K562 (cell line): Measurements from ENCODE around the gene HMGN3. TPM values are rescaled to one million over a fixed set of nuclear protein-coding genes. Genes with fewer than 3 reads are reported as not detected.

Source experiments
- ARID1B ChIP-seq: fragments of 450-650 bp; IDR thresholded peaks from 2 replicates; pipeline ENCODE4 v1.6.1; 2016; ENCODE audit warnings: antibody characterized with exemption, mild to moderate bottlenecking, inconsistent platforms
- BHLHE40 ChIP-seq: IDR thresholded peaks from 2 replicates; pipeline ENCODE4 v1.6.1; 2011; ENCODE audit warnings: low read length, improper control_type of control experiment
- DMBX1 ChIP-seq: fragments of 250-450 bp; sonication (Bioruptor Pico); IDR thresholded peaks from 2 replicates; pipeline ENCODE4 v1.8.0; 2022; ENCODE audit warnings: inconsistent platforms, mild to moderate bottlenecking, moderate library complexity, borderline replicate concordance
- FOXK2 ChIP-seq, 2 experiments: fragments of 450-650 bp; IDR thresholded peaks in 1 of 2; conservative IDR thresholded peaks in 1 of 2; 2 replicates each; pipeline ENCODE4 v1.6.1; 2016; ENCODE audit warnings: low read depth in 2 of 2, mild to moderate bottlenecking in 1 of 2
- NCOR1 ChIP-seq: fragments of 450-650 bp; IDR thresholded peaks from 2 replicates; pipeline ENCODE4 v1.6.1; 2016; ENCODE audit warnings: mild to moderate bottlenecking, moderate library complexity
- NEUROD1 ChIP-seq: fragments of 150-350 bp; IDR thresholded peaks from 2 replicates; pipeline ENCODE4 v1.6.1; 2014; ENCODE audit warnings: borderline replicate concordance, low read length, low read depth; ENCODE audit not compliant: partially characterized antibody
- PHB ChIP-seq: fragments of 250-450 bp; sonication (Bioruptor Pico); IDR thresholded peaks from 2 replicates; pipeline ENCODE4 v1.5.0; 2021
- TCF7 ChIP-seq: sonication (generic); IDR thresholded peaks from 2 replicates; pipeline ENCODE4 v1.6.1; 2016; ENCODE audit warnings: antibody characterized with exemption, borderline replicate concordance
- polyA plus RNA-seq, 8 experiments: library from polyadenylated mRNA; depleted of rRNA in 4 of 8; stranded (reverse) in 5 of 8; unstranded in 3 of 8; fragments of >200 nt; fragmentation: Nextera tagmentation in 2 of 8; fragmentation: Illumina TruSeq in 1 of 8; extraction: Ambion mirVana in 2 of 8; extraction: Trizol in 1 of 8; gene quantifications; 2 replicates each; pipeline versions ENCODE4 v1.2.1 to v1.2.3, GENCODE V29; 2011 to 2014; ENCODE audit warnings: inconsistent platforms in 1 of 8, missing spikeins in 1 of 8
- total RNA-seq, 7 experiments: library from RNA; depleted of rRNA in 6 of 7; stranded (reverse); fragments of >200 nt in 6 of 7; fragmentation: Illumina TruSeq in 2 of 7; extraction: Trizol in 2 of 7; gene quantifications; 2 replicates each; pipeline versions ENCODE4 v1.2.1 to v1.2.3, GENCODE V29; 2011 to 2021; ENCODE audit warnings: low replicate concordance in 1 of 7
- TF ChIP-seq, protein P1 (sequence below): sonication (generic); formaldehyde crosslinking; IDR thresholded peaks from 2 replicates; pipeline ENCODE4 v1.8.0; 2022; ENCODE audit warnings: mild to moderate bottlenecking, missing genetic modification reagents
- TF ChIP-seq, protein P2 (sequence below): fragments of 200-600 bp; sonication (generic); IDR thresholded peaks from one replicate; pipeline ENCODE4 v1.6.1; 2012; ENCODE audit warnings: mild to moderate bottlenecking, low read depth, low read length, inconsistent platforms

The HMGN3 gene
- total and polyA plus RNA-seq, 9 of the 15 experiments (the other 6 are each of a cell fraction or from before 2014, with no cell fraction given), result 42.1 to 154 (median 88.1) TPM

DNA sequence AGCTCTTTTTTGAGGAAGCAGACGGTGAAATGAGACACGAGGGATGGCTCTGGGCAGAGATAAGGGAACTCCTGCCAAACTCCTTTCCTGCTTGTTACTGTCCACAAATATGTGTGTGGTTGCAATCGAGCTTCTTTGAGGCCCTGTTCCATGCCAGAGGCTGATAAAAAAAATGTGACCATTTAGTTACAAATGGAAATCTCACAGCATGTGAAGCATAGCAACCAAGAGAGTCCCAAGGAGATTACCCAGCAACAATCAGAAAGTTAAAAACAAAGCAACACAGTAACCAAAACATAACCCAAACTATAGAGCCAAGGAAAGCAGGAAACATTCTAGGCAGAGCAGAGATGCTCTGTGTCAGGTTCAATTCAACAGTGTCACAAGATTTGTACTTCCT is 35.4 kb upstream of the HMGN3 start (continued):
- TF ChIP-seq, protein P1, sequence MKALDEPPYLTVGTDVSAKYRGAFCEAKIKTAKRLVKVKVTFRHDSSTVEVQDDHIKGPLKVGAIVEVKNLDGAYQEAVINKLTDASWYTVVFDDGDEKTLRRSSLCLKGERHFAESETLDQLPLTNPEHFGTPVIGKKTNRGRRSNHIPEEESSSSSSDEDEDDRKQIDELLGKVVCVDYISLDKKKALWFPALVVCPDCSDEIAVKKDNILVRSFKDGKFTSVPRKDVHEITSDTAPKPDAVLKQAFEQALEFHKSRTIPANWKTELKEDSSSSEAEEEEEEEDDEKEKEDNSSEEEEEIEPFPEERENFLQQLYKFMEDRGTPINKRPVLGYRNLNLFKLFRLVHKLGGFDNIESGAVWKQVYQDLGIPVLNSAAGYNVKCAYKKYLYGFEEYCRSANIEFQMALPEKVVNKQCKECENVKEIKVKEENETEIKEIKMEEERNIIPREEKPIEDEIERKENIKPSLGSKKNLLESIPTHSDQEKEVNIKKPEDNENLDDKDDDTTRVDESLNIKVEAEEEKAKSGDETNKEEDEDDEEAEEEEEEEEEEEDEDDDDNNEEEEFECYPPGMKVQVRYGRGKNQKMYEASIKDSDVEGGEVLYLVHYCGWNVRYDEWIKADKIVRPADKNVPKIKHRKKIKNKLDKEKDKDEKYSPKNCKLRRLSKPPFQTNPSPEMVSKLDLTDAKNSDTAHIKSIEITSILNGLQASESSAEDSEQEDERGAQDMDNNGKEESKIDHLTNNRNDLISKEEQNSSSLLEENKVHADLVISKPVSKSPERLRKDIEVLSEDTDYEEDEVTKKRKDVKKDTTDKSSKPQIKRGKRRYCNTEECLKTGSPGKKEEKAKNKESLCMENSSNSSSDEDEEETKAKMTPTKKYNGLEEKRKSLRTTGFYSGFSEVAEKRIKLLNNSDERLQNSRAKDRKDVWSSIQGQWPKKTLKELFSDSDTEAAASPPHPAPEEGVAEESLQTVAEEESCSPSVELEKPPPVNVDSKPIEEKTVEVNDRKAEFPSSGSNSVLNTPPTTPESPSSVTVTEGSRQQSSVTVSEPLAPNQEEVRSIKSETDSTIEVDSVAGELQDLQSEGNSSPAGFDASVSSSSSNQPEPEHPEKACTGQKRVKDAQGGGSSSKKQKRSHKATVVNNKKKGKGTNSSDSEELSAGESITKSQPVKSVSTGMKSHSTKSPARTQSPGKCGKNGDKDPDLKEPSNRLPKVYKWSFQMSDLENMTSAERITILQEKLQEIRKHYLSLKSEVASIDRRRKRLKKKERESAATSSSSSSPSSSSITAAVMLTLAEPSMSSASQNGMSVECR (CRISPR knock-in tag), result no peak
- no peak for TF ChIP-seq NEUROD1
- TF ChIP-seq, protein P2, sequence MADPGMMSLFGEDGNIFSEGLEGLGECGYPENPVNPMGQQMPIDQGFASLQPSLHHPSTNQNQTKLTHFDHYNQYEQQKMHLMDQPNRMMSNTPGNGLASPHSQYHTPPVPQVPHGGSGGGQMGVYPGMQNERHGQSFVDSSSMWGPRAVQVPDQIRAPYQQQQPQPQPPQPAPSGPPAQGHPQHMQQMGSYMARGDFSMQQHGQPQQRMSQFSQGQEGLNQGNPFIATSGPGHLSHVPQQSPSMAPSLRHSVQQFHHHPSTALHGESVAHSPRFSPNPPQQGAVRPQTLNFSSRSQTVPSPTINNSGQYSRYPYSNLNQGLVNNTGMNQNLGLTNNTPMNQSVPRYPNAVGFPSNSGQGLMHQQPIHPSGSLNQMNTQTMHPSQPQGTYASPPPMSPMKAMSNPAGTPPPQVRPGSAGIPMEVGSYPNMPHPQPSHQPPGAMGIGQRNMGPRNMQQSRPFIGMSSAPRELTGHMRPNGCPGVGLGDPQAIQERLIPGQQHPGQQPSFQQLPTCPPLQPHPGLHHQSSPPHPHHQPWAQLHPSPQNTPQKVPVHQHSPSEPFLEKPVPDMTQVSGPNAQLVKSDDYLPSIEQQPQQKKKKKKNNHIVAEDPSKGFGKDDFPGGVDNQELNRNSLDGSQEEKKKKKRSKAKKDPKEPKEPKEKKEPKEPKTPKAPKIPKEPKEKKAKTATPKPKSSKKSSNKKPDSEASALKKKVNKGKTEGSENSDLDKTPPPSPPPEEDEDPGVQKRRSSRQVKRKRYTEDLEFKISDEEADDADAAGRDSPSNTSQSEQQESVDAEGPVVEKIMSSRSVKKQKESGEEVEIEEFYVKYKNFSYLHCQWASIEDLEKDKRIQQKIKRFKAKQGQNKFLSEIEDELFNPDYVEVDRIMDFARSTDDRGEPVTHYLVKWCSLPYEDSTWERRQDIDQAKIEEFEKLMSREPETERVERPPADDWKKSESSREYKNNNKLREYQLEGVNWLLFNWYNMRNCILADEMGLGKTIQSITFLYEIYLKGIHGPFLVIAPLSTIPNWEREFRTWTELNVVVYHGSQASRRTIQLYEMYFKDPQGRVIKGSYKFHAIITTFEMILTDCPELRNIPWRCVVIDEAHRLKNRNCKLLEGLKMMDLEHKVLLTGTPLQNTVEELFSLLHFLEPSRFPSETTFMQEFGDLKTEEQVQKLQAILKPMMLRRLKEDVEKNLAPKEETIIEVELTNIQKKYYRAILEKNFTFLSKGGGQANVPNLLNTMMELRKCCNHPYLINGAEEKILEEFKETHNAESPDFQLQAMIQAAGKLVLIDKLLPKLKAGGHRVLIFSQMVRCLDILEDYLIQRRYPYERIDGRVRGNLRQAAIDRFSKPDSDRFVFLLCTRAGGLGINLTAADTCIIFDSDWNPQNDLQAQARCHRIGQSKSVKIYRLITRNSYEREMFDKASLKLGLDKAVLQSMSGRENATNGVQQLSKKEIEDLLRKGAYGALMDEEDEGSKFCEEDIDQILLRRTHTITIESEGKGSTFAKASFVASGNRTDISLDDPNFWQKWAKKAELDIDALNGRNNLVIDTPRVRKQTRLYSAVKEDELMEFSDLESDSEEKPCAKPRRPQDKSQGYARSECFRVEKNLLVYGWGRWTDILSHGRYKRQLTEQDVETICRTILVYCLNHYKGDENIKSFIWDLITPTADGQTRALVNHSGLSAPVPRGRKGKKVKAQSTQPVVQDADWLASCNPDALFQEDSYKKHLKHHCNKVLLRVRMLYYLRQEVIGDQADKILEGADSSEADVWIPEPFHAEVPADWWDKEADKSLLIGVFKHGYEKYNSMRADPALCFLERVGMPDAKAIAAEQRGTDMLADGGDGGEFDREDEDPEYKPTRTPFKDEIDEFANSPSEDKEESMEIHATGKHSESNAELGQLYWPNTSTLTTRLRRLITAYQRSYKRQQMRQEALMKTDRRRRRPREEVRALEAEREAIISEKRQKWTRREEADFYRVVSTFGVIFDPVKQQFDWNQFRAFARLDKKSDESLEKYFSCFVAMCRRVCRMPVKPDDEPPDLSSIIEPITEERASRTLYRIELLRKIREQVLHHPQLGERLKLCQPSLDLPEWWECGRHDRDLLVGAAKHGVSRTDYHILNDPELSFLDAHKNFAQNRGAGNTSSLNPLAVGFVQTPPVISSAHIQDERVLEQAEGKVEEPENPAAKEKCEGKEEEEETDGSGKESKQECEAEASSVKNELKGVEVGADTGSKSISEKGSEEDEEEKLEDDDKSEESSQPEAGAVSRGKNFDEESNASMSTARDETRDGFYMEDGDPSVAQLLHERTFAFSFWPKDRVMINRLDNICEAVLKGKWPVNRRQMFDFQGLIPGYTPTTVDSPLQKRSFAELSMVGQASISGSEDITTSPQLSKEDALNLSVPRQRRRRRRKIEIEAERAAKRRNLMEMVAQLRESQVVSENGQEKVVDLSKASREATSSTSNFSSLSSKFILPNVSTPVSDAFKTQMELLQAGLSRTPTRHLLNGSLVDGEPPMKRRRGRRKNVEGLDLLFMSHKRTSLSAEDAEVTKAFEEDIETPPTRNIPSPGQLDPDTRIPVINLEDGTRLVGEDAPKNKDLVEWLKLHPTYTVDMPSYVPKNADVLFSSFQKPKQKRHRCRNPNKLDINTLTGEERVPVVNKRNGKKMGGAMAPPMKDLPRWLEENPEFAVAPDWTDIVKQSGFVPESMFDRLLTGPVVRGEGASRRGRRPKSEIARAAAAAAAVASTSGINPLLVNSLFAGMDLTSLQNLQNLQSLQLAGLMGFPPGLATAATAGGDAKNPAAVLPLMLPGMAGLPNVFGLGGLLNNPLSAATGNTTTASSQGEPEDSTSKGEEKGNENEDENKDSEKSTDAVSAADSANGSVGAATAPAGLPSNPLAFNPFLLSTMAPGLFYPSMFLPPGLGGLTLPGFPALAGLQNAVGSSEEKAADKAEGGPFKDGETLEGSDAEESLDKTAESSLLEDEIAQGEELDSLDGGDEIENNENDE, result no peak
- peak; percentile 85 for TF ChIP-seq BHLHE40
- peak; percentile 58 for TF ChIP-seq ARID1B
- TF ChIP-seq PHB (CRISPR knock-in tag), result no peak
- peak; percentile 37 for TF ChIP-seq NCOR1
- 0 out of 2 replicates have a peak, but pooled peaks have one; percentile 15 for TF ChIP-seq DMBX1
- TF ChIP-seq FOXK2 (conservative IDR thresholded peaks at IDR 0.05 in 1 of 2, IDR thresholded peaks at IDR 0.05 in 1 of 2; ENCODE audit: low read depth in 2 of 2), result 0 out of 4 replicates have a peak, but pooled peaks of 1 of the 2 experiments have one; percentile 45
- TF ChIP-seq TCF7, result no peak
